NCI-H2029 (cell line): ENCODE results near the gene ANTKMT.
A peak's percentile ranks its signal among the peaks of the same experiment; 100 is the strongest.
"Not testable (repeated sequence)": the region's sequence is repeated elsewhere in the genome, so short reads cannot be mapped to it uniquely, and the experiment has no call there.

Experiments
- DNase-seq: peaks from one replicate; lab custom pipeline; 2025; lab: John Stamatoyannopoulos, UW

The ANTKMT gene

DNA sequence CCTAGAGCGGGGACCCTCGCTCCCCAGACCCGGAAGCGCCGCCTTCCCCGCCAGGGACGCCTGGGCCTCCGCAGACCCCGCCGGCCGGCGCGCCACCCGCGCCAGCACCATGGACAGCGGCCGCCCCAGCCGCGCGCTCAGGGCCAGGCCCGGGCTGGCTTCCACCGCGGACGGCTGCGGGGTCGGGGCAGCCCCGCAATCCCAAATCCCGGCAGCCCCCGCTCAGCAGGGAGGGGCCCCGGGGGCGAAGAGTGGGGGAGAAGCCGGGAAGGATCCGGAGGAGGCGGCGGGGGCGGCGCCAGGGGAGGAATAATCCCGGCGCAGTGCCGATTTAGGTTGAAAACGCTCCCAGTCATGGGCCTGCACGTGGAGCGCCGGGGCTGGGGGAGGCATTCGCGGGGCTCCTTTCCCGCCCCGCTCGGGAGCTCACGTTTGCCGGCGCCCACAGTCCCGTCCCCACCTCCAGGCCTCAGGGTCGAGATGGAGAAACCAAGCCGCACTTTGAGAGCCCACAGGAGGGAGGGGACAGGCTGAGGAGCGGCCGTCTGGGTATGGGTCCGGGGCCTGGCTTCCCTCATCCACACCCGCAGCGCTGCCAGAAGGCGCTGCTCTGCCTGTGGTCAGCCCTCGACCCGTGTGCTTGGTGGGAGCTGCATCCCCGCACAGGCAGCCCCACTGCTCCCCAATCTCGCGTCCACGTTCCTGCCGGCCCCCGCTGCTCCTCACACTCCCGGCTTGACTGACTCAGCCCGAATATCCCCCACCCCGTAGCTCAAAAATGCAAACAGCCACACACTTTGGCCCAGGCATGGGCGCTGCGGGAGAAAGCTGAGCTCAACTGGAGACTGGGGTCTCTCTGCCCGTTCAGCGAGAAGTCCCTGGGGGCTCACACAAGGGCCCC, 20.0 kb upstream of the ANTKMT start:
- DNase-seq: no peak

DNA sequence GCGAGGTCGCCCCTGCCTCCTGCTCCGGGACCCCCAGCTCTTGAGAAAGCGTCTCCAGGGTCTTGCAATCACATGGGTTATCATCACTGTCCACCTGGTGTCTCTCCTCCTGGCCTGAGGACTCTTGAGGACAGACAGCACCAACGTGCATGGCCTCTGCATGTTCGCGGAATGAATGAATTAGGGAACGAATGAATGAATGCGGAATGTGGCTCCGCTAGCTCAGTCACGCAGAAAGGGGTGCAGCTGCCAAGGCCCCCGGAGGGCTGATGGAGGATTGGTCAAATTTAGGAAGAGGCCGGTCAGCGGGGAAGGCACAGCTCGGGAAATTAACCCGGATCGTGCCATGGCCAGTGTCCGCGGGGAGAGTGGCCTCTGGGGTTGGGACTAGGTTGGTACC, 18.6 kb upstream of the ANTKMT start:
- no peak for DNase-seq

- DNase-seq: no peak
These were observed 17.5 kb upstream of the ANTKMT start for GRCh38 chr16:703406-703805.

DNA sequence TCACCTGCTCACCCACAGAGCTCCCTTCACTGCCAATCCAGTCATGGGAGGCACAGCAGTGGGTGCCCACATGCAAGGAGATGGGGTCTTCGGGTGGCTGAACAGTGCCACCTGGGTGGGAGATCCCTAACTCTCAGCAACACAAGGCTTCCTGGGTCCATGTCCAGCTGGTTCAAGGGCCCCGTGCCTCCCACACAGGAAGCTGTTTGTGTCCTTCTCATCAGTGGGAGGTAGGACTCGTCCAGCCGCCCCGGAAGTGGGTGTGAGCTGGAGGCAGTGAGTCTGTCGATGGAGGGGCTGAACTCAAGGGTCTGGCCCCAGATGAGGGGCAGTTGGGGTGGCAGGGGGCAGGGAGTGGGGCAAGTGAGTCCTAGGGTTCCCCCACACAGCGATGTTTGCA, 16.9 kb upstream of the ANTKMT start:
- DNase-seq: no peak

- no peak for DNase-seq
These were observed 16.2 kb upstream of the ANTKMT start for GRCh38 chr16:704552-705380.

- no peak for DNase-seq
These were observed 15.3 kb upstream of the ANTKMT start, which contains the start of gene FBXL16 for GRCh38 chr16:705431-706188. TSS of gene FBXL16 (minus strand) at chr16:705801. CDS start at chr16:697405, 8,396 bp downstream.

GRCh38 chr16:706189-707061, 14.5 kb upstream of the ANTKMT start:
- no peak for DNase-seq

DNA sequence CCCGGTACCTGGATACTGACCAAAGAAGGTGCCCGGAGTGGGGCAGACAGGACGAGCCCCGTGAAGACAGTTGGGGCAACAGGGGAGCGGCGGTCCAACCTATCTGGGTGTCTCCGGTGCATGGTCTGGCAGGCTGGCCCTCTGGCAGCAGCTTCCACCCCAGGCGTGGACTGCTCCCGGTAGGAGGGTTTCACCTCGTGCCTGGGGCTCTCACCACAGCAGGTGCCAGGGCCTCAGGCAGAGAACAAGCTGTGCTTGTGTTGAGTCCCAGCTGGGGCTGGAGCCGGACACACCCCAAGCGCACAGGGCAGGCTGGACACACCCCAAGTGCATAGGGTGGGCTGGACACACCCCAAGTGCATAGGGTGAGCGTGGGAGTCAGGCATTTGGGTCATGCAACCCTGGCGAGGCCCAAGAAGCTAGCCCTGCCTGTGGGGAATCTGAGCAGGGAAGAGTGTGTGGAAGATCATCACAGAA, 13.8 kb upstream of the ANTKMT start:
- no peak for DNase-seq

DNA sequence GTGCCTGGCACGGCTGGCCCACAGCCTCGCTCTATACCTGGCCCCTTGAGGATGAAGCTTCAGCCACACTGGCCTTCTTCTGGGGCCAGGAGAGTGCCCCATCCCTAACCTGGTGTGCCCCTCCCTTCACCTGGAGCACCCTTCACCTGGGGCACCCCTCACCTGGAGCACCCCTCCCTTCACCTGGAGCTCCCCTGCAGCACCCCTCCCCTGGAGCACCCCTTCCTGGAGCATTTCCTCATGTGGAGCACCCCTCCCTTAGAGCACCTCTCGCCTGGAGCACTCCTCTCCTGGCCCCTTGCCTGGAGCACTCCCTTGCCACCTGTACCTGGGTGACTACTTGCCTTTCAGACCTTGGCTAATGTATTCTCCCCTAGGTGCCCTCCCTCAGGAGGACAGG, 12.9 kb upstream of the ANTKMT start:
- no peak for DNase-seq

DNA sequence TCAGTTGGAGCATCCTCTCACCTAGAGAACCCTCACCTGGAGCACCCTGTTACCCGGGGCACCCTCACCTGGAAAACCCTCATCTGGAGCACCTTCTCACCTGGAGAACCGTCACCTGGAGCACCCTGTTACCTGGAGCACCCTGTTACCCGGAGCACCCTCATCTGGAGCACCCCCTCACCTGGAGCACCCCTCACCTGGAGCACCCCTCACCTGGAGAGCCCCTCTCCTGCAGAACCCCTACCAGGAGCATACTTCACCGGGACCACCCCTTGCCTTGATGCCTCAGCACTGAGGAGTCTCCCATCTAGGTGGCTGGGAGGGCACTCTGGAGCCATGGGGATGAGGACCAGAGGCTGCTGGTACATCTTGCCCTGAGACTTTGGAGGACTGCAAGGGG, 12.0 kb upstream of the ANTKMT start:
- DNase-seq: no peak

DNA sequence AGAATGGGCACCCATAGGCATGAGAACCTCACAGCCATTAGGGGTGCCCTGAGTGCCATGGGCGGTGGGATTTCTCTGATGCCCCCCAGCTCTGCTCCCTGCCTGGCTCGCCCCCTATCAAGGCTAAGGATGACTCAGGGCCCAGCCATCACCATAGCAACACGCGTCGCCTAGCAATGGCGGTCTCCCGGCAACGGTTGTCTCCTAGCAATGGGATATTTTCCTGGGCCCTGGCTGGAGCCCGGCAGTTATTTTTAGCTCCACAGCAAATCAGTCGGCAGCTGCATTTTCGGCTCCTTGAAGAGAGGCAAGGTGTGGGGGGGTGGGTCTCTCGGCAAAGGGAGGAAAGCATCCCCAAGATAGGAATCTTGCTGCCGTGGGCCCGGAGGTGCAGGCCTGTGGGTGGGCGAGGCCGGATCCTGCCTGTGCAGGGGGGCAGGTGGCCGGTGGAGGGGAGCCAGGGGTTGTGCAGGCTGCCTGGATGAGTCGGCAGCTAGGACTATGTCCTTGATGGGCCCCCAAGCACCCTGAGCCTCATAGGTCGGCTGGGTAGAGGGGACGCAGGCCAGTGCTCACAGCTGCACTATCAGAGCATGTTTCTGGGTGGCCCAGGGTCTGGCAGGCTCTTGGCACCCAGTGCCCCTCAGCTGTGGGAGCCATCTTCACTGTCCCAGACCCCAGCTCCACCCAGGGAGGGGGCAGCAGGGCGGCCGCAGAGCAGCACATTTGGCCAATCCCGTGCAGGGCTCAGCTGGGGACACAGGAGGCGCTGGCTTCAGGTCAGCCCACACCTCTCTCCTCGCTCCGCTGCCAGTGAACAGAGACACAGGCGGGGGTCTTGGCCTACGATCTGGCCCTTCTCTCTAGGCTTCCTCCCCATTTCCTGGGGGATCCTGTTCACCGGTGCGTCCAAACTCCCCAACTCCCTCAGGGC, 11.1 kb upstream of the ANTKMT start:
- DNase-seq: peak; percentile 51

DNA sequence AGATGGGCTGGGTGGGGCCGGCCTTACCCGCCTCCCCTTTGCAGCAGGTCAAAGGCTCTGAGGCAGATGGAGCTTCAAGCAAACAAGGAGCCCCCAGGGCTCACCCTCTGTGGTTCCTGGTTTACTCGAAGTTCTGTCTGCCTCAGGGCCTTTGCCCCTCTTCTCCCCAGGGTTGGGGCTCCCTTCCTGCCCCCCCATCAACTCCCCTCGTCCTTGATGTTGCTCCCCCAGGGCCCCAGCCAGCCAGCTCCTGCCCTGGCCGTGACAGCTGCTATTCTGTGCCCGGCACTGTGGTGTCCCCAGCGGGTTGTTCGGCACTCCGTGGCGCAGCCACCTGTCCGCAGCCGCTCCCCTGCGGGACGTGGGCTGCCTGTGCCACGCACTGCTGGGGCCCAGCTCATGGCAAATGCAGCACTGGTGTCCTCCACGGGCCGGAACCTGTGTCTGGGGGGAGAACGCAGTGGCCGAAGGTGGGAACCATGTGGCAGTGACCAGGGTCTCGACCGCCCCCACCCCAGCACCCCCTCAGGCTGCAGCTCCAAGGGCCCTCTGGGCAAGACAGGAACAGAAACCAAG, 10.4 kb upstream of the ANTKMT start:
- no peak for DNase-seq

DNA sequence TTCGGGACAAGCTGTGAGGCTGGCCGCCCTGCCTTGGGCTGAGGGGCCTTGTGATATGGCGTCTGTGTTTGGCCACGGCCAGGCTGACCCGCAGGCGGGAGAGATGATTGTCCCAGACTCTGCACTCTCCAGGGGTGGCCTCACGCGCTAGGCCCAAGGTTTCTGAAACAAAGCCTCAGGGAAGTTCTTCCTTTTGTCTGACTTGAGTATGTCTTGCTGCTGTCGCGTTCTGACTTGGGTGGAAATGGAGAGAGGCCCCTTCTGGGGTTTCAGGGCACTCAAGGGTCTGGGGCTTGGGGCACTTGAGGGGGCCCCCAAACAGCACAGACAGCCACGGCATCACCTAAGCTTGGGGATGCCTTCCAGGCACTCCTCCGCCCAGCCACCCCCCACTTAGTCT, 9.9 kb upstream of the ANTKMT start:
- DNase-seq: no peak

- peak; percentile 44 for DNase-seq
These were observed 9.2 kb upstream of the ANTKMT start for GRCh38 chr16:711548-712320.

DNA sequence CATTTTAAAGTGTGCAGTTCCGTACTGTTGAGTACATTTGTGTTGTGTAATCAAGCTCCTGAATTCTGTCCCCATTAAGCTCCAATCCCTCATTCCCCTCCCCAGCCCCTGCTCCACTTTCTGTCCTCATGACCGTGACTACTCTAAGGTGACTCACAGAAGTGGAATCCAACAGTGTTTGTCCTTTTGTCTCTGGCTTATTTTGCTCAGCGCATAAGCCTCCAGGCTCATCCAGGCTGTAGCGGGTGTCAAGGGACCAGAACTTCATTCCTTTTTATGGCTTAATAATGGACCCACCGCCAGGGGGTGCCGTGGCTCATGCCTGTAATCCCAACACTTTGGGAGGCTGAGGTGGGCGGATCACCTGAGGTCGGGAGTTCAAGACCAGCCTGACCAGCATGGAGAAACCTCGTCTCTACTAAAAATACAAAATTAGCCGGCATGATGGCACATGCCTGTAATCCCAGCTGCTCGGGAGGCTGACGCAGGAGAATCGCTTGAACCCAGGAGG, 8.2 kb upstream of the ANTKMT start:
- DNase-seq: not testable (repeated sequence)

DNA sequence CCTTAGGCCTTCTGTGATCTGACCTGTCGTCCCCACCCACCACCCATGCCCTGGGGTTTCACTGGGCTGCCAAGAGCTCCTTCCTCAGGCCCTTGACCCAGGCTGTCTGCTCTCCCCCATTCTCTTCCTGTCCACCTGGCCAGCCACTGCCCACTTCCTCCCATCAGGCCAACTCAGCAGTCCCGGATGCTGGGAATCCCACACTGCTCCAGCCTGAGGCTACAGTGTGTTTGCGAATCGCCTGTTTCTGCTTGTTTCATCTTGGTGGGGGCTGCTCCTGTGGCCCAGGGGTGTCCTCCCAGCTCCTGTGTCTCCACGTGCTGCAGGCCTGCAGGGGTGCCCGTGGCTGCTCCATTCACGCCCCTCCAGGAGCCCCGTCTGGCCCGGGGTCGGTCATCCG, 6.9 kb upstream of the ANTKMT start:
- DNase-seq: no peak

- peak; percentile 68 for DNase-seq
These were observed 6.1 kb upstream of the ANTKMT start, which contains the start of gene METRN for GRCh38 chr16:714558-715476. TSS of gene METRN (plus strand) at chr16:715118. CDS start at chr16:715290, 172 bp downstream.
